GM19463 (cell line): ENCODE measurements around the gene ARSK.
A peak's percentile ranks its signal among the peaks of the same experiment; 100 is the strongest.

Source experiments
- ATAC-seq: cut with Tn5 transposase; IDR thresholded peaks from one replicate; pipeline ENCODE4 v1.9.1; 2021; ENCODE audit warnings: mild to moderate bottlenecking, moderate library complexity; ENCODE audit not compliant: unreplicated experiment

The ARSK gene

GRCh38 chr5:95554647-95555548, at the start of gene ARSK, which contains the start of gene SKIC3:
Gene ARSK, plus strand, starts transcription at chr5:95555101. Its CDS starts 178 bp downstream, at chr5:95555279.
Gene SKIC3, minus strand, starts transcription at chr5:95554977. Its CDS starts 7,827 bp downstream, at chr5:95547150.
- ATAC-seq, result peak; percentile 84

- no peak for ATAC-seq
Observed at GRCh38 chr5:95508550-95508949, 46.4 kb upstream of the ARSK start.

- ATAC-seq, result no peak
Observed at GRCh38 chr5:95511606-95512005, 43.3 kb upstream of the ARSK start.

- ATAC-seq, result no peak
Observed at GRCh38 chr5:95518417-95518816, 36.5 kb upstream of the ARSK start.

GRCh38 chr5:95519151-95519550, 35.8 kb upstream of the ARSK start:
- no peak for ATAC-seq

- ATAC-seq, result no peak
Observed at GRCh38 chr5:95519681-95520080, 35.2 kb upstream of the ARSK start.

- ATAC-seq, result no peak
Observed at GRCh38 chr5:95520206-95520605, 34.7 kb upstream of the ARSK start.

- ATAC-seq, result no peak
Observed at GRCh38 chr5:95524423-95524822, 30.5 kb upstream of the ARSK start.

GRCh38 chr5:95526871-95527270, 28.0 kb upstream of the ARSK start:
- no peak for ATAC-seq

GRCh38 chr5:95528565-95528964, 26.3 kb upstream of the ARSK start:
- no peak for ATAC-seq

GRCh38 chr5:95530416-95530815, 24.5 kb upstream of the ARSK start:
- ATAC-seq, result no peak

GRCh38 chr5:95531491-95531890, 23.4 kb upstream of the ARSK start:
- no peak for ATAC-seq

GRCh38 chr5:95532415-95532814, 22.5 kb upstream of the ARSK start:
- ATAC-seq, result no peak

GRCh38 chr5:95533106-95533505, 21.8 kb upstream of the ARSK start:
- ATAC-seq, result no peak

- ATAC-seq, result no peak
Observed at GRCh38 chr5:95533761-95534160, 21.1 kb upstream of the ARSK start.

GRCh38 chr5:95537501-95537900, 17.4 kb upstream of the ARSK start:
- ATAC-seq, result no peak

GRCh38 chr5:95543017-95543705, 11.7 kb upstream of the ARSK start:
- peak; percentile 71 for ATAC-seq

- ATAC-seq, result no peak
Observed at GRCh38 chr5:95549030-95549429, 5.9 kb upstream of the ARSK start.

GRCh38 chr5:95554331-95554646, 612 bp upstream of the ARSK start:
- ATAC-seq, result peak; percentile 26

GRCh38 chr5:95555553-95555952, 652 bp downstream of the ARSK start:
- ATAC-seq, result no peak

GRCh38 chr5:95557841-95558240, 2.9 kb downstream of the ARSK start:
- no peak for ATAC-seq

- ATAC-seq, result no peak
Observed at GRCh38 chr5:95562282-95562681, 7.4 kb downstream of the ARSK start.
